T-helper 1 cell (primary cell): ENCODE data around the gene TTC7B.

ENCODE experiments used
- DNase-seq, 5 donors: peaks; one replicate each; pipeline ENCODE4 v3.0.0-alpha.2; 2012 to 2020

The TTC7B gene

GRCh38 chr14:90739318-90740068 lies 76.7 kb downstream of the TTC7B start:
- DNase-seq = no peak

GRCh38 chr14:90733139-90733808 lies 83.0 kb downstream of the TTC7B start:
- no peak for DNase-seq

- no peak for DNase-seq
Observed at GRCh38 chr14:90732718-90733117, 83.5 kb downstream of the TTC7B start.

GRCh38 chr14:90732139-90732538 lies 84.1 kb downstream of the TTC7B start:
- DNase-seq = no peak

- DNase-seq = no peak
Observed at GRCh38 chr14:90731487-90731886, 84.7 kb downstream of the TTC7B start.

- DNase-seq = no peak
Observed at GRCh38 chr14:90730206-90730766, 85.9 kb downstream of the TTC7B start.

DNA sequence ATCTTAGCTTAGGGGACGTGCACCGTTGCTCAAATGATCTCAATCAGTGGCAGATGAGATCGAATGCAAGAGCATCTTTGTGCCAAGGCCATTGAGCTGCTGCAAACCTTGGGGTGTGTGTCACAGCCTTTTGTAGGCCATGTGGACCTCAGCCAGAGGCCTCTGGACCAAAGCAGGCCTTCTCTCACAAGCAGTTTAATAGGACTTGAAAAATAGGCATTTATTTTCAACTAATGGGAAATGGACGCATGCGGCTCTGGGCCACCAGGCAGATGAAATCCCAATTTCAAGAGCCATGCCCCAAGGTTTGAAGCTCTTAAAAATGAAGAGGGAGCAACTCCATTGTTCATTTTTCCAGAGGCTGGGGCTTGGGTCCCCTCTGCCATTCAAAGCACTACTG lies 87.3 kb downstream of the TTC7B start:
- DNase-seq = no peak

DNA sequence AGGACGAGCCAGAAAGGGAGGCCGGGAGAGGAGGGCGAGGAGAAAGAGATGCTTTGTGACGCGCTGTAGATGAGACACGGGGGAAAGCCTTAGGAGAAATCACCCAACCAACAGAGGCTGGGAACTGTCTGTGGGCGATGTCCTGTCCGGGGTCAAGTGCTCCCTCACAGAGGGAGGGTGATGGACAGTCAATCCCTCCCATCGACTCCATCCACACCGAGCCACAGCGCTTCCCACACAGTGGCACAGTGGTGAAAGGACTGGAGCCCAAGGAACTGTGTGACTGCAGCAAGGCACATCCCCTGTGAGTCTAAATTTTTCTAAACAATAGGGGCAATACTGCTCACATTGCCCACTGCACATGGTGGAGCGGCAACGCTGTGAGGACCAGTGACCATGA lies 89.1 kb downstream of the TTC7B start:
- no peak for DNase-seq

- DNase-seq = no peak
Observed at GRCh38 chr14:90726656-90727055, 89.6 kb downstream of the TTC7B start.

DNA sequence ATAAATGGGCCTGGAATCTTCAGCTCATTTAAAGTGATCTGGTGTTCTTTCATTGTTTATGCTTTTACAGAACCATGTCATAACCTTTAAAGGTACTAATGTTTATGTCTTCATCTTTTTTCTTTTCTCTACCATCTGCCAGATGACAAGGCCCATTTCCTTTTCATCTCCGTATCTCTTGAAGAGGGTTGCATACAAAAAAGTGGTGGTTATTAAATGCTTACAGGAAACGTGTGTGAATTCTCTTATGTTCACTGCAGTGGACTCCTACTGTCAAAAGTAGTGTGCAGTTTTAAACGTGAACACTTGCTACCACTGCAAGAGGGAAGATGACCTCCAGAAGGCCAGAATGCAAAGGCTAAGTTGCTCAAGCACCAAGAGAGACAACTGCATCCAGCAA lies 91.4 kb downstream of the TTC7B start:
- no peak for DNase-seq

DNA sequence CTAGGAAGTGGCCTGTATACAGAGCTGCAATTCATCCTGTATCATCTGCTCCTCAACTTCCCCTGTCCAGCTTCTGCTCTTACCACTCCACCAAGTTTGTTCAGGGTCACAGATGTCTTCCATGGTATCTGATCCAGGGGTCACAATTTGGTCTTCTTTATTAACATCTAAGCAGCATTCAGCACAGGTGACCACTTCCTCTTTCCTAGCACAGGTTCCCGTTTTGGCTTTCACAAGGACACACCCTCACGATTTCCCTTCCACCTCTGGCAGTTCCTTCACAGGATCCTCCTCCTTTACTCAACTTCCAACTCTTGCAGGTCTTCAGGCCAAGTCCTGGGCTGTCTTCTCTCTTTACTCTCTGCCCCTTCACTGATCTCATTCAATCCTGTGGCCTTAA lies 93.6 kb downstream of the TTC7B start:
- DNase-seq = no peak

DNA sequence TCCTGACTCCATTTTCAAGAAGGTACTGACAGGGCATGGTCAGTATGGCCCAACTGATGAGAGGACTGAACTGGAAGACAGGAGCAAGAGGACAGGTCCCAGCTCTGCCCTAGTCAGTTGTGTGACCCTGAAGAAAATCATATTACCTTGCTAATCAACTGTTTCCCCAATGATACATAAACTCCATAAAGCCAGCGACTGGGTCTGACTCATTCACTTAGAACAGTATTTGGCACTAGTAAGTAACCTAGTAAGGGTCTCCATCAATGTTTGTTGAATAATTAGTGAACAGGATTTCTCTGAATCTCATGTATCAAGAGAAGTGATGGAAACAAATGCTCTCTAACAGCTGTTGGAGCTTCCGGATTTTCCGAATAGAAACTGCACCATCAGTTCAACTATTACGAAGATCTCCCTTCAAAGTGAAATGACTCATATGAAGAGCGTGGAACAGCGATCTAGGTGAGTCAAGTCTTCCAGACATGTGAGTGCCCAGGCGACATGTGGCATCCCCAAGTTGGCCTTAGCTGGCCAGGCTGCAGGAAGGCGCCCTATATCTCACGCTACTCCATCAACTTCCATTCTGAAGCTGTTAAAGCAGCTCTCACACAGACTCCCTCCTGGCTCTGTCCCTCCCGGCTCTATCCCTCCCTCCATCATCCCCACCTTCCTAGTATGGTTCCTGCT lies 94.5 kb downstream of the TTC7B start:
- peak in 1 of 5 donors; percentile 20 for DNase-seq

DNA sequence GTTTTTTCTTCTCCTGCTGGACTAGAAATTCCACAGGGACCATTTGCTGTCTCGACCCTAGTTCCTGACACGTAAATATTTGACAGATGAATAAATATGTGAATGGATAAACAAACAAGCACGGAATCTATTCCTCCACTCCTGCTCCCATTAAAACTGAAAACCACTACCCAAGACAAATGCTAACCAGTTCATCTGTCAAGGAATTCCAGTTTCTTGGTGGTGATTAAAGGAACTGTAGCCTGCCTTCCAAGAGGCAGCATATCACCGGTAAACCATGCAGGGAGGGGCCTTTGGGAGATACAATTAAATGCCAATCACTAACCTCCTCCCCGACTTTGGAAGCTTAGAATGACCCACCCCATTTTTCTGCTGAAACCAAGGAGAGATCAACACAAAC lies 95.4 kb downstream of the TTC7B start:
- DNase-seq = no peak

- DNase-seq = no peak
Observed at GRCh38 chr14:90720336-90720735, 95.9 kb downstream of the TTC7B start.

DNA sequence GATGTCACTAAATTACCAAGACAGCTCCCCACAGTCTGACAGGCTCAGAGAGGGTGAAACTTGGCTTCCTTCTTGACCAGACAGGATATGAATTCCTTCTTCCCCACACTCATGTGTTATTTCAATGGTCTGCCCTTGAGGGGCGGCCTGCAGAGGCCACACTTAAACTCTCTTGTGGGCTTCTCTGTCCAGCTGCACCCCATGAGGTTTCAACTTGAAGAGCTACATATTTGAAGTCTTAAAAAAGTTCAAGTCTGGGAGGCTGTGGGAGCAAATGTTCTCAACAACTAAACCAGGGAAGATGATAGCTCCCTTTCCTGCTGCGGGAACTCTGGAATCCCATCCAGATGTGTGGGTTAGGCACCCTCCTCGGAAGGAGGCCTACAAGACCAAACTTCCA lies 98.3 kb downstream of the TTC7B start:
- no peak for DNase-seq

GRCh38 chr14:90715993-90716392 lies 100.2 kb downstream of the TTC7B start:
- DNase-seq = no peak

GRCh38 chr14:90715495-90715894 lies 100.7 kb downstream of the TTC7B start:
- no peak for DNase-seq

- DNase-seq = no peak
Observed at GRCh38 chr14:90714811-90715210, 101.4 kb downstream of the TTC7B start.

GRCh38 chr14:90704738-90705392 lies 111.4 kb downstream of the TTC7B start:
- DNase-seq = no peak

GRCh38 chr14:90703841-90704737 lies 112.1 kb downstream of the TTC7B start:
- no peak for DNase-seq

- DNase-seq = peak in 1 of 5 donors; percentile 23
Observed at GRCh38 chr14:90700933-90701776, 115.1 kb downstream of the TTC7B start.
